H4 (cell line): ENCODE measurements around the gene GRM7. TPM values are rescaled to one million over a fixed set of nuclear protein-coding genes. Genes with fewer than 3 reads are reported as not detected.

Source experiments
- DNase-seq: peaks from one replicate; pipeline ENCODE4 v3.0.0-alpha.2; 2015; ENCODE audit warnings: low spot score
- total RNA-seq: library from RNA; depleted of rRNA; stranded (reverse); fragments of >200 nt; shearing (Covaris generic); gene quantifications from 2 replicates; pipeline ENCODE4 v1.2.3, GENCODE V29; 2014

The GRM7 gene
- total RNA-seq, 1 experiment from 2014 or later: not detected

DNA sequence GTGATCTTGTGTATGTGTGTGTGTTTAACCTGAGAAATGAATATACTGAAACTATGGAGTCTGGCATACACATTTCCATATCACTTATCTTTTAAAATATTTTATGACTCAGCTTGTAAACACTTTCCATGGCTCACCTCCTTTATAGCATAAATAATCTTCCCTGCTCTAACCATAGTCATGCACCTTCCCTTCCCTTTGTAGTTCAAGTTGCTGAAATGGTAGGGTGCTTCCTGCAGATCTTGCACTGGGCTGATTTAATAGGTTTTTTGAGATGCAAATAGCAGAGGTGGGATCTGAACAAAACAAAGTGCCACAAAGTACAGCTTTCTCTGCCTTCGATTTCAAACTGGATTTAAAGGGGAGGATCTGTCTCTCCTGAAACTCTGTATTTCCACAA, 928.0 kb downstream of the GRM7 start:
- DNase-seq: no peak

DNA sequence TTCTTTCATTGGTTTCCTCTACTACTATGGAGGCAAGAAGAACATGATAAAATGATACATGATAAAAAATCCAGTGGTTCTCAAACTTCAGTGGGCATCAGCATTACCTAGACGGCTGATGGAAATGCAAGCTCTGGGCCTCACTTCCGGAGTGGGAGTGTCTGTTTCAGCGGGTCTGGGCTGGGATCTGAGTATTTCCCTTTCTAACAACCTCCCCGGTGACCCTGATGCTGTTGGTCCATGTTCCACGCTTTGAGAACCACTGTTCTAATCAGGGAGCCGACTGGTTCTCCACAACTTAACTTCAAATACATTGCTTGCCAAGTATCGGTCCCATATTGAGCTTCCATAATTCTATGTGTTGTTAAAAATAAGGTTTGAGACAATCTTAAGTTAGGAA, 928.4 kb downstream of the GRM7 start:
- no peak for DNase-seq

DNA sequence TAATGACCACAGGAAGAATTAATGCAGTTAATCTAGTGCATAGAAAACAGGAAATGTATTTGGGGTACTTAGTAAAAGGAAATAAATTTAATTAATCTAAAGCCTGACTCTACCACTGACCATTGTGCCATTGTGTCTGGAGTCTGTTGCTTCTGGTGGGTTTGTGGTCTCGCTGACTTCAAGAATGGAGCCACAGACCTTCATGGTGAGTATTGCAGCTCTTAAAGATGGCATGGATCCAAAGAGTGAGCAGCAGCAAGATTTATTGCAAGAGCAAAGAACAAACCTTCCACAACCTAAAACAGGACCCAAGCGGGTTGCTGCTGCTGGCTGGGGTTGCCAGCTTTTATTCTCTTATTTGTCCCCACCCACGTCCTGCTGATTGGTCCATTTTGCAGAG, 929.2 kb downstream of the GRM7 start:
- no peak for DNase-seq
